Transverse colon (tissue), 4 donors: ENCODE measurements around the gene TRAFD1. TPM values are rescaled to one million over a fixed set of nuclear protein-coding genes. Genes with fewer than 3 reads are reported as not detected.

ENCODE experiments used
- DNase-seq: peaks from one replicate; pipeline ENCODE4 v3.0.0-alpha.2; 2019
- H3K27ac ChIP-seq, 4 donors: fragments of 200-600 bp; sonication (generic); 2 replicates each; pipeline ENCODE4 v1.5.1; 2016 to 2018; ENCODE audit warnings: inconsistent platforms in 4 of 4
- H3K27me3 ChIP-seq: fragments of 200-600 bp; sonication (generic); 2 replicates; pipeline ENCODE4 v1.5.1; 2017; ENCODE audit warnings: inconsistent platforms
- H3K36me3 ChIP-seq, 4 donors: fragments of 200-600 bp; sonication (generic); 2 replicates each; pipeline ENCODE4 v1.5.1; 2017 to 2019; ENCODE audit warnings: inconsistent platforms in 4 of 4
- H3K4me1 ChIP-seq, 4 donors: fragments of 200-600 bp; sonication (generic); 2 replicates each; pipeline ENCODE4 v1.5.1; 2017 to 2020; ENCODE audit warnings: inconsistent platforms in 4 of 4
- H3K4me3 ChIP-seq, 4 donors: fragments of 200-600 bp; sonication (generic); 1 replicate in 1 of 4; 2 replicates in 3 of 4; pipeline versions ENCODE4 v1.5.1 to v1.6.1; 2017 to 2019; ENCODE audit warnings: inconsistent platforms in 4 of 4
- H3K9me3 ChIP-seq, 2 donors: fragments of 200-600 bp; sonication (generic); 2 replicates each; pipeline ENCODE4 v1.5.1; 2017 to 2019; ENCODE audit warnings: inconsistent platforms in 2 of 2
- EP300 ChIP-seq: sonication (generic); formaldehyde crosslinking; IDR thresholded peaks from one replicate; pipeline ENCODE4 v1.6.1; 2017; ENCODE audit warnings: antibody characterized with exemption, low read depth
- POLR2A ChIP-seq: fragments of 450-650 bp; IDR thresholded peaks from one replicate; pipeline ENCODE4 v1.6.1; 2016; ENCODE audit warnings: antibody characterized with exemption, mild to moderate bottlenecking, moderate library complexity
- POLR2AphosphoS5 ChIP-seq, 3 donors: sonication (generic); formaldehyde crosslinking; IDR thresholded peaks; one replicate each; pipeline ENCODE4 v1.6.1; 2016; ENCODE audit warnings: antibody characterized with exemption in 3 of 3
- WGBS, 2 donors: methylation state at CpG; one replicate each; pipeline ENCODE4 v1.1.5; 2018; ENCODE audit warnings: low coverage in 1 of 2; 5-methylcytosine and 5-hydroxymethylcytosine counted together
- in situ Hi-C, 4 donors: fragments of 200-750 bp; cut with MboI; loops; one replicate each; pipeline versions ENCODE4 v1.15.0 to v1.15.1; 2017; ENCODE audit warnings: low sequenced_read_pairs in 3 of 4, low pct_ligation_motif_present in 1 of 4, low pct_unique_long_range_greater_than_20kb in 1 of 4
- intact Hi-C: fragments of 100-400 bp; cut with DNase I; formaldehyde crosslinking; loops from one replicate; pipeline ENCODE4 v1.15.1; 2023; ENCODE audit warnings: low total_unique reads
- total RNA-seq, 4 donors: library from RNA; depleted of rRNA; stranded (reverse); fragments of >200 nt; gene quantifications; one replicate each; pipeline ENCODE4 v1.1.0, GENCODE V29; 2016
- TF ChIP-seq, protein P1 (sequence below), 5 experiments: fragments of 200-600 bp in 3 of 5; fragments of 450-650 bp in 2 of 5; sonication (generic) in 3 of 5; IDR thresholded peaks; 1 replicate in 2 of 5; 2 replicates in 3 of 5; pipeline ENCODE4 v1.5.1; 2016 to 2017; ENCODE audit warnings: antibody characterized with exemption in 5 of 5, inconsistent platforms in 3 of 5, mild to moderate bottlenecking in 2 of 5, moderate library complexity in 1 of 5

Gene TRAFD1
- total RNA-seq, 4 donors from 2014 or later, result 15.3 to 36.8 (median 31.1) TPM

DNA sequence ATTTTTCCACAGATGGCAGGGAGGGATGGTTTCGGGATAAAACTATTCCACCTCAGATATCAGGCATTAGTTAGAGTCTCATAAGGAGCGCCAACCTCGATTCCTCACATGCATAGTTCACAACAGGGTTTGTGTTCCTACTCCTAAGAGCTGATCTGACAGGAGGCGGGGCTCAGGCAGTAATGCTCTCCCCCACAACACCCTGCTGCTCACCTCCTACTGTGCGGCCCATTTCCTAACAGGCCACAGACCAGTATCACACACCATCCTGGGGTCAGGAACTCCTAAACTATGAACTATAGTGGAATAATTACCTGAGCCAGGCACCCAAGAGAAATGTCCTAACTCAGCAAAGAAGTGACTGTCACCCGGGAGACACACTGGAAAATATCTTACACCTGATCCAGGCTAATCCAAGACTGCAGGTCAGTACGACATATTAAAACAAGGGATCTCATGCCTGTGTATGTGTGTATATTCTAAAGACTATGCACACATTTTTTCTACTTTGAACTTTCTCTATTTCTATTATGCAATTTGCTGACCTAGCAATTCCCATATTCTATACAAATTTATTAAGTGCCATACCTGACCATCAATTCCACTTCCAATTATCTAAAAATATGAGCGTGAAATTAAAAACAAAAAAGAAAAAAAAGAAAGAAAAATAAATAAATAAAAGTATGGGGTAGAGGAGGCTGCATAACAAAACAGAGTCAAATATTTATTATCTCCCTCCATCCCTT is 21.4 kb upstream of the TRAFD1 start:
- no peak overlapping the region for H3K27ac ChIP-seq

GRCh38 chr12:112105891-112106290 is 19.5 kb upstream of the TRAFD1 start:
- Histone ChIP-seq H3K27me3 (no peaks in the 10 kb centered on the region), H3K9me3 (no peaks in the 10 kb centered on the region), H3K4me3 (no peak overlapping the region), H3K4me1 (peaks cover 3 to 31% (median 18%) of the 10 kb centered on the region in 4 donors), H3K36me3 (peaks cover 0 to 6% (median 0%) of the 10 kb centered on the region in 4 donors), H3K27ac (no peak overlapping the region)
- DNase-seq, result no peak
- intact Hi-C loops, result no loop called here
- TF ChIP-seq EP300 (no peak), POLR2A (no peak), POLR2AphosphoS5 (IDR thresholded peaks at IDR 0.05) (no peak)
- TF ChIP-seq, protein P1, sequence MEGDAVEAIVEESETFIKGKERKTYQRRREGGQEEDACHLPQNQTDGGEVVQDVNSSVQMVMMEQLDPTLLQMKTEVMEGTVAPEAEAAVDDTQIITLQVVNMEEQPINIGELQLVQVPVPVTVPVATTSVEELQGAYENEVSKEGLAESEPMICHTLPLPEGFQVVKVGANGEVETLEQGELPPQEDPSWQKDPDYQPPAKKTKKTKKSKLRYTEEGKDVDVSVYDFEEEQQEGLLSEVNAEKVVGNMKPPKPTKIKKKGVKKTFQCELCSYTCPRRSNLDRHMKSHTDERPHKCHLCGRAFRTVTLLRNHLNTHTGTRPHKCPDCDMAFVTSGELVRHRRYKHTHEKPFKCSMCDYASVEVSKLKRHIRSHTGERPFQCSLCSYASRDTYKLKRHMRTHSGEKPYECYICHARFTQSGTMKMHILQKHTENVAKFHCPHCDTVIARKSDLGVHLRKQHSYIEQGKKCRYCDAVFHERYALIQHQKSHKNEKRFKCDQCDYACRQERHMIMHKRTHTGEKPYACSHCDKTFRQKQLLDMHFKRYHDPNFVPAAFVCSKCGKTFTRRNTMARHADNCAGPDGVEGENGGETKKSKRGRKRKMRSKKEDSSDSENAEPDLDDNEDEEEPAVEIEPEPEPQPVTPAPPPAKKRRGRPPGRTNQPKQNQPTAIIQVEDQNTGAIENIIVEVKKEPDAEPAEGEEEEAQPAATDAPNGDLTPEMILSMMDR (IDR thresholded peaks at IDR 0.05), result no peak
- in situ Hi-C loops, result no loop called here
- WGBS, 2 donors, result 80 to 91% methylated on average over 3 of the region's 3 CpGs

More for the DNA sequence above, 21.4 kb upstream of the TRAFD1 start:
- Histone ChIP-seq H3K27me3 (no peaks in the 10 kb centered on the region), H3K4me1 (peaks cover 0 to 25% (median 16%) of the 10 kb centered on the region in 4 donors), H3K36me3 (peaks cover 0 to 6% (median 0%) of the 10 kb centered on the region in 4 donors), H3K9me3 (no peaks in the 10 kb centered on the region), H3K4me3 (no peak overlapping the region)
- in situ Hi-C loops (no loop called here), intact Hi-C loops (no loop called here)
- WGBS, 2 donors, result 95 to 100% methylated on average over 1 to 8 of the region's 8 CpGs
- DNase-seq, result no peak
- TF ChIP-seq, protein P1 (IDR thresholded peaks at IDR 0.05), result no peak
- TF ChIP-seq POLR2AphosphoS5 (IDR thresholded peaks at IDR 0.05) (no peak), POLR2A (no peak), EP300 (no peak)

- intact Hi-C loops, result no loop called here
These were observed 17.8 kb upstream of the TRAFD1 start for GRCh38 chr12:112107306-112108201.

More at GRCh38 chr12:112107306-112108201, 17.8 kb upstream of the TRAFD1 start:
- TF ChIP-seq, protein P1 (IDR thresholded peaks at IDR 0.05), result no peak
- TF ChIP-seq POLR2AphosphoS5 (IDR thresholded peaks at IDR 0.05) (no peak), EP300 (no peak), POLR2A (no peak)
- Histone ChIP-seq H3K4me3 (peak overlapping the region; percentile 67 to 94 (median 78)), H3K9me3 (no peaks in the 10 kb centered on the region), H3K27me3 (no peaks in the 10 kb centered on the region), H3K36me3 (no peaks in the 10 kb centered on the region), H3K4me1 (peaks cover 3 to 31% (median 18%) of the 10 kb centered on the region in 4 donors), H3K27ac (peak overlapping the region; percentile 91 to 99 (median 94))
- DNase-seq, result peak; percentile 20
- in situ Hi-C loops, result no loop called here
- WGBS, 2 donors, result 16 to 32% methylated on average over 6 to 13 of the region's 13 CpGs
